Measurements from ENCODE around the gene ICE2. TPM values are rescaled to one million over a fixed set of nuclear protein-coding genes. Genes with fewer than 3 reads are reported as not detected.
A peak's percentile ranks its signal among the peaks of the same experiment; 100 is the strongest.
"Not testable (repeated sequence)": the region's sequence is repeated elsewhere in the genome, so short reads cannot be mapped to it uniquely, and the experiment has no call there.

The ICE2 gene
- total RNA-seq, 4 donors from 2014 or later: 14.6 to 34.9 (median 23.8) TPM

- Histone ChIP-seq H3K4me1 (peaks cover 0 to 19% (median 14%) of the 10 kb centered on the region in 3 donors), H3K36me3 (no peaks in the 10 kb centered on the region), H3K4me3 (no peak overlapping the region), H3K9me3 (no peaks in the 10 kb centered on the region), H3K27me3 (no peaks in the 10 kb centered on the region), H3K27ac (no peak overlapping the region)
- TF ChIP-seq POLR2AphosphoS5 (IDR thresholded peaks at IDR 0.05) (no peak), CTCF (IDR thresholded peaks at IDR 0.05) (no peak), EP300 (IDR thresholded peaks at IDR 0.05) (no peak), POLR2A (IDR thresholded peaks at IDR 0.05) (no peak)
- no peak for ATAC-seq
- WGBS, 2 donors (ENCODE audit: low coverage in 1 of 2): 100% methylated on average over 3 of the region's 3 CpGs
Observed at GRCh38 chr15:60416484-60416883, 62.5 kb downstream of the ICE2 start.

GRCh38 chr15:60414016-60414682, 64.8 kb downstream of the ICE2 start:
- no peaks in the 10 kb centered on the region for H3K27me3 ChIP-seq
- no peaks in the 10 kb centered on the region for H3K9me3 ChIP-seq
- H3K4me1 ChIP-seq: peaks cover 0 to 19% (median 14%) of the 10 kb centered on the region in 3 donors
- ATAC-seq: peak; percentile 28
- 49 to 54% methylated on average over 7 to 10 of the region's 10 CpGs for WGBS, 2 donors (ENCODE audit: low coverage in 1 of 2)
- H3K36me3 ChIP-seq: no peaks in the 10 kb centered on the region
- peak overlapping the region in 1 of 4 donors; percentile 53 for H3K27ac ChIP-seq
- no peak for TF ChIP-seq CTCF (IDR thresholded peaks at IDR 0.05)
- TF ChIP-seq EP300 (IDR thresholded peaks at IDR 0.05): no peak
- no peak for TF ChIP-seq POLR2A (IDR thresholded peaks at IDR 0.05)
- TF ChIP-seq POLR2AphosphoS5 (IDR thresholded peaks at IDR 0.05): no peak
- no peak overlapping the region for H3K4me3 ChIP-seq

- peak; percentile 13 for ATAC-seq
- H3K27me3 ChIP-seq: no peaks in the 10 kb centered on the region
- peak overlapping the region in 2 of 4 donors; percentile 2 to 60 for H3K27ac ChIP-seq
- no peak overlapping the region for H3K4me3 ChIP-seq
- 22 to 28% methylated on average over 5 to 8 of the region's 9 CpGs for WGBS, 2 donors (ENCODE audit: low coverage in 1 of 2)
- H3K36me3 ChIP-seq: no peaks in the 10 kb centered on the region
- no peaks in the 10 kb centered on the region for H3K9me3 ChIP-seq
- peaks cover 0 to 22% (median 14%) of the 10 kb centered on the region in 3 donors for H3K4me1 ChIP-seq
- TF ChIP-seq POLR2A (IDR thresholded peaks at IDR 0.05) (no peak), POLR2AphosphoS5 (IDR thresholded peaks at IDR 0.05) (no peak), EP300 (IDR thresholded peaks at IDR 0.05) (no peak), CTCF (IDR thresholded peaks at IDR 0.05) (no peak)
Observed at GRCh38 chr15:60413231-60413824, 65.6 kb downstream of the ICE2 start.

- not testable (repeated sequence) for ATAC-seq, H3K27me3 ChIP-seq, H3K4me3 ChIP-seq, H3K9me3 ChIP-seq, H3K36me3 ChIP-seq
- peak overlapping the region in 2 of 4 donors; percentile 2 to 60 for H3K27ac ChIP-seq
- H3K4me1 ChIP-seq: peaks cover 0 to 22% (median 14%) of the 10 kb centered on the region in 3 donors
- WGBS, 2 donors (ENCODE audit: low coverage in 1 of 2): 86 to 100% methylated on average over 1 to 5 of the region's 21 CpGs
Observed at GRCh38 chr15:60412807-60413206, 66.1 kb downstream of the ICE2 start.

GRCh38 chr15:60411774-60412425, 67.0 kb downstream of the ICE2 start:
- no peak for ATAC-seq
- Histone ChIP-seq H3K36me3 (no peaks in the 10 kb centered on the region), H3K27me3 (no peaks in the 10 kb centered on the region), H3K4me3 (no peak overlapping the region), H3K4me1 (peaks cover 0 to 22% (median 14%) of the 10 kb centered on the region in 3 donors), H3K27ac (no peak overlapping the region), H3K9me3 (no peaks in the 10 kb centered on the region)
- WGBS, 2 donors (ENCODE audit: low coverage in 1 of 2): 90 to 100% methylated on average over 3 to 9 of the region's 9 CpGs
- no peak for TF ChIP-seq EP300 (IDR thresholded peaks at IDR 0.05)
- TF ChIP-seq POLR2A (IDR thresholded peaks at IDR 0.05): no peak
- TF ChIP-seq POLR2AphosphoS5 (IDR thresholded peaks at IDR 0.05): no peak
- TF ChIP-seq CTCF (IDR thresholded peaks at IDR 0.05): no peak

- not testable (repeated sequence) for H3K9me3 ChIP-seq, H3K27me3 ChIP-seq, H3K27ac ChIP-seq, H3K36me3 ChIP-seq, ATAC-seq, H3K4me3 ChIP-seq
- 83 to 95% methylated on average over 1 to 9 of the region's 9 CpGs for WGBS, 2 donors (ENCODE audit: low coverage in 1 of 2)
- peaks cover 0 to 22% (median 14%) of the 10 kb centered on the region in 3 donors for H3K4me1 ChIP-seq
Observed at GRCh38 chr15:60410350-60410749, 68.6 kb downstream of the ICE2 start.
